ENCODE data around the gene GRIN2C.

The GRIN2C gene

GRCh38 chr17:74868908-74869255 lies 9.2 kb upstream of the GRIN2C start:
- no peak for DNase-seq (ENCODE audit: low spot score)
- in situ Hi-C loops (cut with MboI; ENCODE audit: low sequenced_read_pairs, unreplicated experiment), result loop anchor here (10.0 kb wide), 1 partner anchor 74 kb away; no protein-coding TSS in a partner anchor
- no peak for TF ChIP-seq CTCF (IDR thresholded peaks at IDR 0.05; ENCODE audit: borderline replicate concordance, control extremely low read depth, extremely low read depth, insufficient read depth, missing control alignments)

- no peak for TF ChIP-seq CTCF (IDR thresholded peaks at IDR 0.05; ENCODE audit: borderline replicate concordance, control extremely low read depth, extremely low read depth, insufficient read depth, missing control alignments)
- DNase-seq (ENCODE audit: low spot score), result no peak
- in situ Hi-C loops (cut with MboI; ENCODE audit: low sequenced_read_pairs, unreplicated experiment), result loop anchor here (10.0 kb wide), 1 partner anchor 74 kb away; no protein-coding TSS in a partner anchor
Observed at GRCh38 chr17:74868251-74868907, 8.7 kb upstream of the GRIN2C start.

GRCh38 chr17:74866198-74866835 lies 6.6 kb upstream of the GRIN2C start:
- DNase-seq (ENCODE audit: low spot score), result no peak
- in situ Hi-C loops (cut with MboI; ENCODE audit: low sequenced_read_pairs, unreplicated experiment), result loop anchor here (10.0 kb wide), 1 partner anchor 72 kb away; no protein-coding TSS in a partner anchor
- TF ChIP-seq CTCF (IDR thresholded peaks at IDR 0.05; ENCODE audit: borderline replicate concordance, control extremely low read depth, extremely low read depth, insufficient read depth, missing control alignments), result no peak

- in situ Hi-C loops (cut with MboI; ENCODE audit: low sequenced_read_pairs, unreplicated experiment), result loop anchor here (10.0 kb wide), 1 partner anchor 71 kb away; no protein-coding TSS in a partner anchor
- TF ChIP-seq CTCF (IDR thresholded peaks at IDR 0.05; ENCODE audit: borderline replicate concordance, control extremely low read depth, extremely low read depth, insufficient read depth, missing control alignments), result no peak
- DNase-seq (ENCODE audit: low spot score), result no peak
Observed at GRCh38 chr17:74865504-74866197, 6.0 kb upstream of the GRIN2C start.

- peak; percentile 88 for DNase-seq (ENCODE audit: low spot score)
- peak; percentile 96 for TF ChIP-seq CTCF (IDR thresholded peaks at IDR 0.05; ENCODE audit: borderline replicate concordance, control extremely low read depth, extremely low read depth, insufficient read depth, missing control alignments)
- in situ Hi-C loops (cut with MboI; ENCODE audit: low sequenced_read_pairs, unreplicated experiment), result loop anchor here (10.0 kb wide), 1 partner anchor 70 kb away; no protein-coding TSS in a partner anchor
Observed at GRCh38 chr17:74864866-74865395, 5.2 kb upstream of the GRIN2C start.

- DNase-seq (ENCODE audit: low spot score), result no peak
- in situ Hi-C loops (cut with MboI; ENCODE audit: low sequenced_read_pairs, unreplicated experiment), result loop anchor here (10.0 kb wide), 1 partner anchor 70 kb away; no protein-coding TSS in a partner anchor
- no peak for TF ChIP-seq CTCF (IDR thresholded peaks at IDR 0.05; ENCODE audit: borderline replicate concordance, control extremely low read depth, extremely low read depth, insufficient read depth, missing control alignments)
Observed at GRCh38 chr17:74864297-74864865, 4.7 kb upstream of the GRIN2C start.
